ENCODE results near the gene ASPDH. TPM values are rescaled to one million over a fixed set of nuclear protein-coding genes. Genes with fewer than 3 reads are reported as not detected.

ASPDH gene
- total RNA-seq, 1 experiment from 2014 or later = not detected

DNA sequence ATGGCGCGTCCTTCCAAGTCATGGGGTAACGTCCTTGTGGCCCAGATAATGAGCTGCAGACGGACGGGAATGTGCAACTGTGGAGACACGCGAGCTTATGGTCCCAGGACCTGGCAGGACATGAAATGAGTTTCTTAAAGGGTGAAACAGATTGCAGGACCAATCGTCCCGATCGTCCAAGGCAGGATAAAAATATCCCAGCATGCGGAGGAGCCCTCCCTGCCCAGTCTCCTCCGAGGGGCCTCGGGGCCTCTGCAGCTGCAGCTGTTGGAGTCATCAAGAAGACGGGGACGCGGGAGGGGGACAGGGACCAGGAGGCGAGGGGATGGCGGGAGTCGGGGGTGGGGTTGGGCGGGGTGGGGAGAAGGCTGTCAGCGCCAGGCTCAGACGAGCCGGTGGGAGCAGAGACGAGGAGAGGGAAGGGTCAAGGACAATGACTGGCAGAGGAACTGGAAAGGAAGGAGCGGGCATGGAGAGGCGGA is 22.7 kb downstream of the ASPDH start:
- Mint-ChIP-seq H3K27ac (no peak overlapping the region), H3K36me3 (peaks cover 16% of the 10 kb centered on the region), H3K27me3 (ENCODE audit: low read depth) (peaks cover 98% of the 10 kb centered on the region), H3K4me1 (peaks cover 40% of the 10 kb centered on the region), H3K9me3 (peaks cover 16% of the 10 kb centered on the region), H3K4me3 (no peak overlapping the region)
- no peak for DNase-seq (ENCODE audit: low spot score)
- no peak for ATAC-seq
- ChIA-PET POLR2A (no interaction called here), CTCF (interaction anchor here (0.6 kb wide), 1 partner anchor 134 kb away, joined by 3 read pairs; no protein-coding TSS in a partner anchor)
- TF ChIP-seq NR1H2 (CRISPR knock-in tag; IDR thresholded peaks at IDR 0.05) (no peak), CREM (CRISPR knock-in tag; IDR thresholded peaks at IDR 0.05) (no peak), IRF2 (CRISPR knock-in tag; IDR thresholded peaks at IDR 0.05; ENCODE audit: borderline replicate concordance, low read depth) (no peak), ZNF512 (CRISPR knock-in tag; IDR thresholded peaks at IDR 0.05; ENCODE audit: borderline replicate concordance) (no peak), ZNF317 (CRISPR knock-in tag; IDR thresholded peaks at IDR 0.05; ENCODE audit: borderline replicate concordance, low read depth) (no peak), CBFB (CRISPR knock-in tag; IDR thresholded peaks at IDR 0.05; ENCODE audit: low read depth) (no peak)

- ChIA-PET CTCF (interaction anchor here (1.1 to 1.7 kb wide), 4 partner anchors 28 to 122 kb away, joined by 3 to 7 read pairs (median 4); no protein-coding TSS in a partner anchor), POLR2A (no interaction called here)
- peaks cover 97% of the 10 kb centered on the region for H3K27me3 Mint-ChIP-seq (ENCODE audit: low read depth)
- no peak overlapping the region for H3K27ac Mint-ChIP-seq
- DNase-seq (ENCODE audit: low spot score) (no peak), ATAC-seq (no peak)
- no peak overlapping the region for H3K4me3 Mint-ChIP-seq
- H3K4me1 Mint-ChIP-seq = peaks cover 40% of the 10 kb centered on the region
- H3K36me3 Mint-ChIP-seq = peaks cover 22% of the 10 kb centered on the region
- peaks cover 22% of the 10 kb centered on the region for H3K9me3 Mint-ChIP-seq
- TF ChIP-seq NR3C1 (CRISPR knock-in tag; conservative IDR thresholded peaks at IDR 0.05; ENCODE audit: low read depth) = no peak
- TF ChIP-seq NR1H2 (CRISPR knock-in tag; IDR thresholded peaks at IDR 0.05) = no peak
- no peak for TF ChIP-seq SOX15 (CRISPR knock-in tag; IDR thresholded peaks at IDR 0.05)
- no peak for TF ChIP-seq STAT6 (CRISPR knock-in tag; conservative IDR thresholded peaks at IDR 0.05; ENCODE audit: low read depth)
- TF ChIP-seq FOXP1 (CRISPR knock-in tag; IDR thresholded peaks at IDR 0.05; ENCODE audit: borderline replicate concordance) = no peak
- TF ChIP-seq, protein P1, sequence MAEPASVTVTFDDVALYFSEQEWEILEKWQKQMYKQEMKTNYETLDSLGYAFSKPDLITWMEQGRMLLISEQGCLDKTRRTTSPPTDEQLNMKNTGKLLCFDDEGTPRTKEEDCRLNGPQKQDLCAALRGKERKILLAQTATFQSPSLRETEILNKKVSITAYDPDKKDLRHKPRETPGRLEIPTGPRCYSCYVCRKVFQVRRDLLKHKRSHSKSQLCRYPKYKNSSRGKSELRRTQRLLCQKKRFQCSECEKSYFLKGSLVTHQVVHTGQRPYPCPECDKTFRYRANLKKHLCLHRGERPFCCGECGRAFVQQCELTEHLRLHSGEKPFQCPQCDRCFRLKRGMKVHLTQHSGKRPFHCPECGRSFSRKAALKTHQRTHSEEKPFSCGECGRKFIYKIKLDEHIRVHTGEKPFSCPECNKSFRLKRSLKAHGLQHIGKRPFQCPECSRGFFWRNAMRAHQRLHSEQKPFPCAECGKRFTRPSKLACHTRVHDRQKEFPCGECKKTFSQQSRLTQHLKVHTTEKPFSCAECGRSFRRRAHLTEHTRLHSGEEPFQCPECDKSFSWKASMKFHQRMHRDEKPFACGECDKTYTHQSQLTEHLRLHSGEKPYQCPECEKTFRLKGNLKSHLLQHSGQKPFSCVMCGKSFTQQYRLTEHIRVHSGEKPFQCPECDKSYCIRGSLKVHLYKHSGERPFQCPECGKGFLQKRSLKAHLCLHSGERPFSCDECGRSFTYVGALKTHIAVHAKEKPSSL (CRISPR knock-in tag; conservative IDR thresholded peaks at IDR 0.05) = no peak
- no peak for TF ChIP-seq MAX (CRISPR knock-in tag; IDR thresholded peaks at IDR 0.05)
- TF ChIP-seq ETV6 (CRISPR knock-in tag; IDR thresholded peaks at IDR 0.05) = no peak
- TF ChIP-seq KAT7 (CRISPR knock-in tag; IDR thresholded peaks at IDR 0.05; ENCODE audit: borderline replicate concordance) = no peak
- TF ChIP-seq GTF2I (CRISPR knock-in tag; conservative IDR thresholded peaks at IDR 0.05) = no peak
- TF ChIP-seq, protein P2, sequence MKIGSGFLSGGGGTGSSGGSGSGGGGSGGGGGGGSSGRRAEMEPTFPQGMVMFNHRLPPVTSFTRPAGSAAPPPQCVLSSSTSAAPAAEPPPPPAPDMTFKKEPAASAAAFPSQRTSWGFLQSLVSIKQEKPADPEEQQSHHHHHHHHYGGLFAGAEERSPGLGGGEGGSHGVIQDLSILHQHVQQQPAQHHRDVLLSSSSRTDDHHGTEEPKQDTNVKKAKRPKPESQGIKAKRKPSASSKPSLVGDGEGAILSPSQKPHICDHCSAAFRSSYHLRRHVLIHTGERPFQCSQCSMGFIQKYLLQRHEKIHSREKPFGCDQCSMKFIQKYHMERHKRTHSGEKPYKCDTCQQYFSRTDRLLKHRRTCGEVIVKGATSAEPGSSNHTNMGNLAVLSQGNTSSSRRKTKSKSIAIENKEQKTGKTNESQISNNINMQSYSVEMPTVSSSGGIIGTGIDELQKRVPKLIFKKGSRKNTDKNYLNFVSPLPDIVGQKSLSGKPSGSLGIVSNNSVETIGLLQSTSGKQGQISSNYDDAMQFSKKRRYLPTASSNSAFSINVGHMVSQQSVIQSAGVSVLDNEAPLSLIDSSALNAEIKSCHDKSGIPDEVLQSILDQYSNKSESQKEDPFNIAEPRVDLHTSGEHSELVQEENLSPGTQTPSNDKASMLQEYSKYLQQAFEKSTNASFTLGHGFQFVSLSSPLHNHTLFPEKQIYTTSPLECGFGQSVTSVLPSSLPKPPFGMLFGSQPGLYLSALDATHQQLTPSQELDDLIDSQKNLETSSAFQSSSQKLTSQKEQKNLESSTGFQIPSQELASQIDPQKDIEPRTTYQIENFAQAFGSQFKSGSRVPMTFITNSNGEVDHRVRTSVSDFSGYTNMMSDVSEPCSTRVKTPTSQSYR (CRISPR knock-in tag; IDR thresholded peaks at IDR 0.05) = no peak
- no peak for TF ChIP-seq ZNF317 (CRISPR knock-in tag; IDR thresholded peaks at IDR 0.05; ENCODE audit: borderline replicate concordance, low read depth)
- no peak for TF ChIP-seq CBFB (CRISPR knock-in tag; IDR thresholded peaks at IDR 0.05; ENCODE audit: low read depth)
- no peak for TF ChIP-seq PRRX2 (CRISPR knock-in tag; IDR thresholded peaks at IDR 0.05)
- no peak for TF ChIP-seq GRHL2 (CRISPR knock-in tag; IDR thresholded peaks at IDR 0.05; ENCODE audit: insufficient replicate concordance, severe bottlenecking)
- TF ChIP-seq, protein P3, sequence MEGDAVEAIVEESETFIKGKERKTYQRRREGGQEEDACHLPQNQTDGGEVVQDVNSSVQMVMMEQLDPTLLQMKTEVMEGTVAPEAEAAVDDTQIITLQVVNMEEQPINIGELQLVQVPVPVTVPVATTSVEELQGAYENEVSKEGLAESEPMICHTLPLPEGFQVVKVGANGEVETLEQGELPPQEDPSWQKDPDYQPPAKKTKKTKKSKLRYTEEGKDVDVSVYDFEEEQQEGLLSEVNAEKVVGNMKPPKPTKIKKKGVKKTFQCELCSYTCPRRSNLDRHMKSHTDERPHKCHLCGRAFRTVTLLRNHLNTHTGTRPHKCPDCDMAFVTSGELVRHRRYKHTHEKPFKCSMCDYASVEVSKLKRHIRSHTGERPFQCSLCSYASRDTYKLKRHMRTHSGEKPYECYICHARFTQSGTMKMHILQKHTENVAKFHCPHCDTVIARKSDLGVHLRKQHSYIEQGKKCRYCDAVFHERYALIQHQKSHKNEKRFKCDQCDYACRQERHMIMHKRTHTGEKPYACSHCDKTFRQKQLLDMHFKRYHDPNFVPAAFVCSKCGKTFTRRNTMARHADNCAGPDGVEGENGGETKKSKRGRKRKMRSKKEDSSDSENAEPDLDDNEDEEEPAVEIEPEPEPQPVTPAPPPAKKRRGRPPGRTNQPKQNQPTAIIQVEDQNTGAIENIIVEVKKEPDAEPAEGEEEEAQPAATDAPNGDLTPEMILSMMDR (IDR thresholded peaks at IDR 0.05) = no peak
These were observed 23.3 kb downstream of the ASPDH start for GRCh38 chr19:50490411-50490811.

Data from WTC11 (cell line).